SK-N-SH (cell line): ENCODE measurements around the gene MBTPS1.

Source experiments
- EP300 ChIP-seq, 2 experiments: IDR thresholded peaks; 2 replicates each; pipeline versions ENCODE4 v1.4.0 to v1.6.1; 2012; ENCODE audit warnings: borderline replicate concordance in 1 of 2, low read depth in 1 of 2, low read length in 1 of 2
- EZH2phosphoT487 ChIP-seq: fragments of 200-600 bp; sonication (generic); IDR thresholded peaks from 2 replicates; pipeline ENCODE4 v1.6.1; 2017; ENCODE audit warnings: low read depth, mixed run types, mild to moderate bottlenecking, antibody characterized with exemption, moderate library complexity, borderline replicate concordance
- GABPA ChIP-seq: IDR thresholded peaks from 2 replicates; pipeline ENCODE4 v1.4.0; 2012; ENCODE audit warnings: low read depth, mild to moderate bottlenecking
- JUND ChIP-seq: IDR thresholded peaks from 2 replicates; pipeline ENCODE4 v1.4.0; 2012
- MAX ChIP-seq: IDR thresholded peaks from 2 replicates; pipeline ENCODE4 v1.4.0; 2012; ENCODE audit warnings: low read depth
- POLR2AphosphoS5 ChIP-seq: IDR thresholded peaks from 2 replicates; pipeline ENCODE4 v1.6.1; 2012; ENCODE audit warnings: low read depth, low read length
- RAD21 ChIP-seq: IDR thresholded peaks from 2 replicates; pipeline ENCODE4 v1.6.1; 2012; ENCODE audit warnings: mild to moderate bottlenecking, low read length
- SIN3A ChIP-seq: IDR thresholded peaks from 2 replicates; pipeline ENCODE4 v1.6.1; 2012; ENCODE audit warnings: low read depth, mild to moderate bottlenecking, low read length, moderate library complexity, borderline replicate concordance
- USF2 ChIP-seq: fragments of 150-350 bp; IDR thresholded peaks from 2 replicates; pipeline ENCODE4 v1.6.1; 2017; ENCODE audit warnings: antibody characterized with exemption, low read length, low read depth, borderline replicate concordance
- YY1 ChIP-seq: IDR thresholded peaks from 2 replicates; pipeline ENCODE4 v1.4.0; 2012; ENCODE audit warnings: low read depth, mild to moderate bottlenecking
- ZBTB33 ChIP-seq: IDR thresholded peaks from 2 replicates; pipeline ENCODE4 v1.4.0; 2012; ENCODE audit warnings: low read depth, borderline replicate concordance
- TF ChIP-seq, protein P1 (sequence below): fragments of 200-600 bp; sonication (generic); IDR thresholded peaks from 2 replicates; pipeline ENCODE4 v1.6.1; 2017; ENCODE audit warnings: antibody characterized with exemption, mild to moderate bottlenecking, moderate library complexity

DNA sequence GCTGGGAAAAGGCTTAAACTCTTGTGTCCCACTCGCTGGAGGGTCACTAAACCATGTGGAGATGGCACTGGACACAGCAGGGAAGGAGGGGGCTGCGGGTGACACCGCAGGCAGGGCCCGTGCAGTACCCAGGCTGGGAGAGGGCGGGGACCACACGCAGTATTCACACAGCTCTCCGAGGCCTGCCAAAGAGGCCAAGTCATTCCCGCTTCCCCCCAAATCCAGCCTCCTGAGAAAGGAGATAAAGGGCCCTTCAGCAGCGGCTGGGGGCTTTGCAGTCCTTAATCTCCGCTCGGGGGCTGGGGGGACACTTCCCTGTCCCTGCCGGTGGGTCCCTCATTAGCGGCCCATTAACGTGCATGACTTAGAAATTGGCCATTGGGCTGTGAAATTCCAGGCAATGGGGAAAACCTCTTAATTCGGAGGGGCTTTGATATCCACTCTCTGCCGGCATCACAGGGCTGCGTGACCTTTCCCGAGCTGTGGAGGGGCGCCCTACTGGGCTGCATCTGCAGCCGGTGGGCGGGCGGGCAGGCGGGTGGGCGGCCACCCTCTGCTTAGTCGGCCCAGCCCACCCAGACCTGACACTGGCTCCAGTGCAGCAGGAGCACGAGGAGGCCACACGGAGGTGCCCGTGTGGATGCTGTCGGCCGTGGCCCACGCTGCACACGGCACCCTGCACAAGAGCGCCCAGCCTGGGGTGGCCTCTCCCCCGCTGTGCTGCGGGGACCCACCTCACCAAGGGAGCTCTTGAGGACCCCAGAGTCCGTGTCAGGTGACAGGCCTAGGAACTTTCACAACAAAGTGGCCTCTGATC lies 71.5 kb downstream of the MBTPS1 start:
- TF ChIP-seq YY1 (no peak), GABPA (no peak), EP300 (IDR thresholded peaks at IDR 0.05; ENCODE audit: borderline replicate concordance in 1 of 2, low read depth in 1 of 2, low read length in 1 of 2) (no peak), MAX (no peak), SIN3A (no peak), RAD21 (no peak), POLR2AphosphoS5 (no peak), ZBTB33 (no peak), USF2 (no peak), JUND (no peak), EZH2phosphoT487 (no peak)
- TF ChIP-seq, protein P1, sequence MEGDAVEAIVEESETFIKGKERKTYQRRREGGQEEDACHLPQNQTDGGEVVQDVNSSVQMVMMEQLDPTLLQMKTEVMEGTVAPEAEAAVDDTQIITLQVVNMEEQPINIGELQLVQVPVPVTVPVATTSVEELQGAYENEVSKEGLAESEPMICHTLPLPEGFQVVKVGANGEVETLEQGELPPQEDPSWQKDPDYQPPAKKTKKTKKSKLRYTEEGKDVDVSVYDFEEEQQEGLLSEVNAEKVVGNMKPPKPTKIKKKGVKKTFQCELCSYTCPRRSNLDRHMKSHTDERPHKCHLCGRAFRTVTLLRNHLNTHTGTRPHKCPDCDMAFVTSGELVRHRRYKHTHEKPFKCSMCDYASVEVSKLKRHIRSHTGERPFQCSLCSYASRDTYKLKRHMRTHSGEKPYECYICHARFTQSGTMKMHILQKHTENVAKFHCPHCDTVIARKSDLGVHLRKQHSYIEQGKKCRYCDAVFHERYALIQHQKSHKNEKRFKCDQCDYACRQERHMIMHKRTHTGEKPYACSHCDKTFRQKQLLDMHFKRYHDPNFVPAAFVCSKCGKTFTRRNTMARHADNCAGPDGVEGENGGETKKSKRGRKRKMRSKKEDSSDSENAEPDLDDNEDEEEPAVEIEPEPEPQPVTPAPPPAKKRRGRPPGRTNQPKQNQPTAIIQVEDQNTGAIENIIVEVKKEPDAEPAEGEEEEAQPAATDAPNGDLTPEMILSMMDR: no peak
